Ovary (tissue), 9 donors: ENCODE results near the gene HACD2. TPM values are rescaled to one million over a fixed set of nuclear protein-coding genes. Genes with fewer than 3 reads are reported as not detected.

Experiments
- DNase-seq, 5 donors: peaks; one replicate each; pipeline ENCODE4 v3.0.0-alpha.2; 2019 to 2020
- H3K27ac ChIP-seq, 2 donors: fragments of 200-600 bp; one replicate each; pipeline versions ENCODE4 v1.5.1 to v1.8.0; 2019 to 2022
- H3K27me3 ChIP-seq: fragments of 200-600 bp; one replicate; pipeline ENCODE4 v1.8.0; 2022
- H3K36me3 ChIP-seq: fragments of 200-600 bp; sonication (generic); one replicate; pipeline ENCODE4 v1.5.1; 2019
- H3K4me1 ChIP-seq: one replicate; pipeline ENCODE4 v1.8.1; 2013; ENCODE audit warnings: mild to moderate bottlenecking, moderate library complexity; ENCODE audit not compliant: insufficient read depth
- H3K4me3 ChIP-seq: fragments of 200-600 bp; sonication (generic); one replicate; pipeline ENCODE4 v1.5.1; 2017
- H3K9me3 ChIP-seq, 2 donors: fragments of 200-600 bp in 1 of 2; sonication (generic) in 1 of 2; one replicate each; pipeline versions ENCODE4 v1.5.1 to v1.8.1; 2013 to 2019; ENCODE audit warnings: mild to moderate bottlenecking in 1 of 2, moderate library complexity in 1 of 2
- EP300 ChIP-seq: sonication (generic); formaldehyde crosslinking; IDR thresholded peaks from one replicate; pipeline ENCODE4 v1.6.1; 2017; ENCODE audit warnings: antibody characterized with exemption
- POLR2A ChIP-seq: fragments of 450-650 bp; IDR thresholded peaks from one replicate; pipeline ENCODE4 v1.6.1; 2017; ENCODE audit warnings: antibody characterized with exemption, mild to moderate bottlenecking, moderate library complexity
- WGBS, 3 donors: extraction: QIAGEN DNeasy Blood & Tissue Kit in 1 of 3; methylation state at CpG; one replicate each; pipeline versions ENCODE4 v1.1.5 to v1.1.7; 2013 to 2017; 5-methylcytosine and 5-hydroxymethylcytosine counted together
- intact Hi-C, 4 donors: fragments of 100-400 bp; cut with DNase I; formaldehyde crosslinking; loops; one replicate each; pipeline versions ENCODE4 v1.11.0 to v1.15.1; 2022 to 2023
- polyA plus RNA-seq, 2 donors: library from polyadenylated mRNA; stranded (reverse); fragments of 200-250 nt in 1 of 2; fragments of 350-450 nt in 1 of 2; fragmentation: Illumina TruSeq in 1 of 2; extraction: RNeasy Lipid Tissue Mini Kit (QIAGEN cat#74804) in 1 of 2; gene quantifications; one replicate each; pipeline ENCODE4 v1.2.3, GENCODE V29; 2013 to 2014
- total RNA-seq, 7 donors: library from RNA; depleted of rRNA in 2 of 7; stranded (reverse); fragments of >200 nt in 2 of 7; fragmentation: NEBNext Ultra II Directional in 3 of 7; extraction: Animal tissue kit (Norgen Biotek cat#: 25700) in 3 of 7; gene quantifications; one replicate each; pipeline versions ENCODE4 v1.1.0 to v1.2.4, GENCODE V29; 2016 to 2023
- TF ChIP-seq, protein P1 (sequence below), 3 donors: fragments of 450-650 bp in 2 of 3; fragments of 200-600 bp in 1 of 3; IDR thresholded peaks; one replicate each; pipeline versions ENCODE4 v1.5.1 to v1.8.0; 2016 to 2022; ENCODE audit warnings: antibody characterized with exemption in 3 of 3, mild to moderate bottlenecking in 1 of 3
- donor health status: DM: no; HTN: no; CAD: no; lungs with moderate emphysema.
- donor health status: DM: no; HTN: no; CAD: no.
- donor health status: Bipolar disorder and iron deficiency.
- donor health status: DM: yes; HTN: yes; CAD: no.
- donor health status: DM: no; HTN: no; CAD: no.
- donor health status: DM: yes; HTN: yes; CAD: no.

The HACD2 gene
- total and polyA plus RNA-seq, 9 donors: 12.6 to 33.2 (median 20.9) TPM

DNA sequence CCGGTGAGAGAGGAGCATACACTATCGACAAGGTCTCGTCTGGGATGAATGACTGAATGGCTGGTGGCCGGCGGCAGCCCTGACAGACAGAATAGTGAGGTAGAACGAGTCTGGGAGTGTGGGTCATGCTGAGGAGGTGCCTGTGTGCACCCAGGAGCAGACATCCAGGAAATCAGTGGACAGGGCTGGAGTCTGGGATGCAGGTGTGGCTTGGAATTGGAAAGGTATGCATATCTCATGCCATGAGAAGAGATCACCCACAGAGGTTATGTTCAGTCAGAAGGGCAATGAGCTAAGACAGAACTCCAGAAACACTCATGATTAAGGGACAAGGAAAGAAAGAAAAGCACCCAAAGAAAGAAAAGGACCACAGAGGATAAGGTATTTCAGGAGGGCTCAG is 20.8 kb downstream of the HACD2 start:
- Histone ChIP-seq H3K9me3 (no peaks in the 10 kb centered on the region), H3K36me3 (no peaks in the 10 kb centered on the region), H3K27me3 (no peaks in the 10 kb centered on the region), H3K4me3 (no peak overlapping the region), H3K4me1 (no peaks in the 10 kb centered on the region), H3K27ac (no peak overlapping the region)
- intact Hi-C loops: loop anchor here in 2 of 4 donors (5.0 to 10.0 kb wide), 2 partner anchors 69 to 237 kb away; no protein-coding TSS in a partner anchor
- WGBS, 3 donors: 93 to 96% (median 94%) methylated on average over 6 of the region's 6 CpGs
- DNase-seq: no peak
- TF ChIP-seq POLR2A (no peak), EP300 (no peak)
- TF ChIP-seq, protein P1, sequence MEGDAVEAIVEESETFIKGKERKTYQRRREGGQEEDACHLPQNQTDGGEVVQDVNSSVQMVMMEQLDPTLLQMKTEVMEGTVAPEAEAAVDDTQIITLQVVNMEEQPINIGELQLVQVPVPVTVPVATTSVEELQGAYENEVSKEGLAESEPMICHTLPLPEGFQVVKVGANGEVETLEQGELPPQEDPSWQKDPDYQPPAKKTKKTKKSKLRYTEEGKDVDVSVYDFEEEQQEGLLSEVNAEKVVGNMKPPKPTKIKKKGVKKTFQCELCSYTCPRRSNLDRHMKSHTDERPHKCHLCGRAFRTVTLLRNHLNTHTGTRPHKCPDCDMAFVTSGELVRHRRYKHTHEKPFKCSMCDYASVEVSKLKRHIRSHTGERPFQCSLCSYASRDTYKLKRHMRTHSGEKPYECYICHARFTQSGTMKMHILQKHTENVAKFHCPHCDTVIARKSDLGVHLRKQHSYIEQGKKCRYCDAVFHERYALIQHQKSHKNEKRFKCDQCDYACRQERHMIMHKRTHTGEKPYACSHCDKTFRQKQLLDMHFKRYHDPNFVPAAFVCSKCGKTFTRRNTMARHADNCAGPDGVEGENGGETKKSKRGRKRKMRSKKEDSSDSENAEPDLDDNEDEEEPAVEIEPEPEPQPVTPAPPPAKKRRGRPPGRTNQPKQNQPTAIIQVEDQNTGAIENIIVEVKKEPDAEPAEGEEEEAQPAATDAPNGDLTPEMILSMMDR (IDR thresholded peaks at IDR 0.05): no peak

DNA sequence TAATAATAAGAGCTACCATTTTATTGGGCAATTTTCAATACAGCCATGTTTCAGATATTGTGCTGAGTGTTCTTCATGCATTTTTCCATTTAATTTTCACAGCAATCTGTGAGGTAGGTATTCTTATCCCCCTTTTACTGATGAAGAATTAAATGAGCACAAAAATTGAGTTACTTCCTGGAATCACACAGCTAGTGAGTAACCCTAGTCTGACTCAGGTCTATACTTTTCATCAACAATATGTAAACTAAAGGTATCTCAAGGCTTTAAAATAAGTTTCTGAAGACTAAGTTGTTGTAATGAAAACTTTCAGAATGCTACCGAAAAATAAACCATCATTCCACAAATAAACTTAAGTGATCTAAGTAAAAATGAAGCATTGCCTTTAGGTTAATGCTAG is 22.3 kb downstream of the HACD2 start:
- Histone ChIP-seq H3K27ac (no peak overlapping the region), H3K9me3 (no peaks in the 10 kb centered on the region), H3K4me1 (no peaks in the 10 kb centered on the region), H3K36me3 (no peaks in the 10 kb centered on the region), H3K4me3 (no peak overlapping the region), H3K27me3 (no peaks in the 10 kb centered on the region)
- no peak for DNase-seq
- TF ChIP-seq, protein P1 (IDR thresholded peaks at IDR 0.05): no peak
- TF ChIP-seq POLR2A (no peak), EP300 (no peak)
- intact Hi-C loops: loop anchor here in 2 of 4 donors (5.0 to 10.0 kb wide), 2 partner anchors 68 to 235 kb away; no protein-coding TSS in a partner anchor
- WGBS, 3 donors: 77 to 84% (median 81%) methylated on average over 1 of the region's 1 CpG

DNA sequence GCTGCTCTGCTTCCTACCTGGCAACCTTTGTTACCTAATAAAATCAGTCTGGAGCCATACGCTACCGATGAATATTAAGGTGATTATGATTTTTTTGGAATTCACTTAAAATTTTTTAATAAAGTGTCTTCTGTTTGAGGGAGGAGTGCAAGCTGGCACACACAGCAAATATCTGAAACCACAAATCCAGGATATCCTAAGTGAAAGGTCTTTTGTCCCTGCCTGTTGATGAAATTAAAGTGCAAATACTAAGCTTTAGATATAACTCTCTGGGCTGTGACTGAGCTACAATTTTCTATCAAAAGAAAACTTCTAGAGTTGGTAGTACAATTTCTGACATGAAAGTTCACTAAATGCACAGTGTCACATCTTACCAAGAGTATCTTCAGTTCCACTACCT is 23.7 kb downstream of the HACD2 start:
- Histone ChIP-seq H3K36me3 (no peaks in the 10 kb centered on the region), H3K4me3 (no peak overlapping the region), H3K27me3 (no peaks in the 10 kb centered on the region), H3K27ac (no peak overlapping the region), H3K9me3 (no peaks in the 10 kb centered on the region), H3K4me1 (no peaks in the 10 kb centered on the region)
- intact Hi-C loops: loop anchor here in 2 of 4 donors (5.0 to 10.0 kb wide), 2 partner anchors 66 to 234 kb away; no protein-coding TSS in a partner anchor
- 66 to 99% (median 79%) methylated on average over 2 of the region's 2 CpGs for WGBS, 3 donors
- DNase-seq: no peak
- TF ChIP-seq POLR2A: no peak
- TF ChIP-seq, protein P1 (IDR thresholded peaks at IDR 0.05): no peak

DNA sequence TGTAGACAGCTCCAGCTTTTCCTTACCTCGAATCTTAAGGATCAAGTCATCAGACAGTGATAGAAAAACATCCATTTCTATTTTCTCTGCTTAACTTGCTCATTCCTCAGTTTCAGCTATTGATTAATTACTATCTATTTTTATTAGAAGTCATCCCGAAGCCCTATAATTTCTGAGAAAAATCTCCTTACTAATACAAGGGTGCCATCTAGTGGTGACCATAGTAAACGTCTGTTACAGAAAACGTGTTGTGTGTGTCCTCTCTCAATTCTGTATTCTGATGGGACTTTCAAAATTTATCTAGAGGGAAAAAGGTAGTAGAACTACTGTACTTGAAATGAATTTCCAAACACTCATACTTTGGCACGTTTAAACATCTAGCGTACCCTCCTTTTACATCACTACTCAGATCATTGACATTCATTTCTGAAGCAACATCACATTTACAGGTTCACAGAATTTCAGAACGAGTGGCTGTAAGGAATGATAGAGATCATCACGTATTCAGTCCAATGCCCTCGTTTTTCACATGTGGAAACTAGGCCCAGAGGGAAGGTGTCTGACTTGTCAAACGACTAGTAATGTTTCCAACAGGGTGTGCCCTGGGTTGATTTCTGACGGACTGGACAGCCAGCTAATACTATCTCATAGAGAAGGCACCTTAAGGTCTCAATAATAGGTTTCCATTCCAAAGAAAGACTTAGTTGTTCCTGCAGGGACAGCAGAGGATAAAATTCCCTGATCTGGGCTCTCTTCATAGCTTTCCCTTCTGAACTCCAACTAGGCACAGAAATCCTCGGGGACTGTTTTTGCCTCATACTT is 25.6 kb downstream of the HACD2 start:
- H3K36me3 ChIP-seq: no peaks in the 10 kb centered on the region
- intact Hi-C loops: loop anchor here in 1 of 4 donors (2.0 kb wide), 1 partner anchor 230 kb away; no protein-coding TSS in a partner anchor
- 37 to 38% (median 38%) methylated on average over 12 of the region's 12 CpGs for WGBS, 3 donors
- no peaks in the 10 kb centered on the region for H3K4me1 ChIP-seq
- no peaks in the 10 kb centered on the region for H3K9me3 ChIP-seq
- no peak overlapping the region for H3K4me3 ChIP-seq
- no peaks in the 10 kb centered on the region for H3K27me3 ChIP-seq
- H3K27ac ChIP-seq: no peak overlapping the region
- no peak for TF ChIP-seq POLR2A
- TF ChIP-seq, protein P1 (IDR thresholded peaks at IDR 0.05): peak; percentile 62 to 76 (median 66)
- no peak for TF ChIP-seq EP300
- no peak for DNase-seq
